OCI-LY1 (cell line): ENCODE results near the gene RAE1.

Source experiments
- CTCF ChIP-seq: fragments of 200-600 bp; sonication (generic), shearing (Covaris generic); IDR thresholded peaks from 2 replicates; pipeline ENCODE4 v1.5.1; 2017; ENCODE audit warnings: mild to moderate bottlenecking, antibody characterized with exemption, low read length, moderate library complexity, mixed read lengths
- EZH2 ChIP-seq: fragments of 200-600 bp; sonication (generic), shearing (Covaris generic); IDR thresholded peaks from 2 replicates; pipeline ENCODE4 v1.8.0; 2017; ENCODE audit warnings: borderline replicate concordance, mixed run types, mild to moderate bottlenecking, antibody characterized with exemption, low read length, moderate library complexity, mixed read lengths

DNA sequence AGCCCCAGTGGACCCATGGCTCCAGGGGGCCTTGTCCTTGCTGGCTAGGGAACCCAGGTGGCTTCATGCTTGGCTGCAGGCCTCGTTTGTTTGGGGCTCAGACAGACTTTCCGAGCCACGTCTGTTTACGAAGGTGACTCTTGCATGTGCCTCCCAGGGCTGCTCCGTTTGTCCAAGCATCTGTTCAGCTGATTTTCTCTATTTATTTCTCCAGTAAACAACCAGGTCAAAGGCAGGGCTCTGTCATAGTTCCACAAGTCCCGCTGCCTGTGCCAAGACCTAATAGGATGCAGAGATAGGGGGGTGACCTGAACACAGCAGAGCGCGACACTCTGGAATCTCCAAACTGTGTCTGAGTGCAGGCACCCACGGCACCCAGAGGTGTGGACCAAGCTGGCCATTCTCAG is 34.3 kb upstream of the RAE1 start:
- TF ChIP-seq CTCF (no peak), EZH2 (no peak)
